GM18499 (cell line): ENCODE measurements around the gene AIMP1.
"Not testable (repeated sequence)": the region's sequence is repeated elsewhere in the genome, so short reads cannot be mapped to it uniquely, and the experiment has no call there.

Experiments used
- ATAC-seq: cut with Tn5 transposase; IDR thresholded peaks from one replicate; pipeline ENCODE4 v1.9.1; 2021; ENCODE audit warnings: moderate number of reproducible peaks; ENCODE audit not compliant: insufficient read depth, unreplicated experiment

The AIMP1 gene

GRCh38 chr4:106306561-106306960 is 9.8 kb upstream of the AIMP1 start:
- ATAC-seq, result no peak

GRCh38 chr4:106312377-106312776 is 4.0 kb upstream of the AIMP1 start:
- no peak for ATAC-seq

GRCh38 chr4:106312997-106313522 is 3.3 kb upstream of the AIMP1 start:
- ATAC-seq, result no peak

GRCh38 chr4:106314960-106315359 is 1.4 kb upstream of the AIMP1 start:
- ATAC-seq, result no peak

GRCh38 chr4:106315476-106315967 is 828 bp upstream of the AIMP1 start:
- peak; percentile 19 for ATAC-seq

GRCh38 chr4:106316773-106317409 is 541 bp downstream of the AIMP1 start:
- no peak for ATAC-seq

- no peak for ATAC-seq
Observed at GRCh38 chr4:106317815-106318214, 1.5 kb downstream of the AIMP1 start.

- ATAC-seq, result no peak
Observed at GRCh38 chr4:106318511-106318910, 2.2 kb downstream of the AIMP1 start.

- ATAC-seq, result no peak
Observed at GRCh38 chr4:106320235-106320634, 3.9 kb downstream of the AIMP1 start.

GRCh38 chr4:106321168-106321567 is 4.8 kb downstream of the AIMP1 start:
- not testable (repeated sequence) for ATAC-seq

- not testable (repeated sequence) for ATAC-seq
Observed at GRCh38 chr4:106321814-106322213, 5.5 kb downstream of the AIMP1 start.

GRCh38 chr4:106323119-106323518 is 6.8 kb downstream of the AIMP1 start:
- ATAC-seq, result no peak

- ATAC-seq, result no peak
Observed at GRCh38 chr4:106325800-106326199, 9.4 kb downstream of the AIMP1 start.

GRCh38 chr4:106329041-106329618 is 12.8 kb downstream of the AIMP1 start:
- no peak for ATAC-seq

- ATAC-seq, result no peak
Observed at GRCh38 chr4:106333186-106333585, 16.8 kb downstream of the AIMP1 start.

GRCh38 chr4:106334741-106335470 is 18.6 kb downstream of the AIMP1 start:
- no peak for ATAC-seq

- no peak for ATAC-seq
Observed at GRCh38 chr4:106336618-106337017, 20.3 kb downstream of the AIMP1 start.

- no peak for ATAC-seq
Observed at GRCh38 chr4:106337916-106338315, 21.6 kb downstream of the AIMP1 start.

- ATAC-seq, result no peak
Observed at GRCh38 chr4:106338671-106339070, 22.3 kb downstream of the AIMP1 start.

GRCh38 chr4:106339431-106339830 is 23.1 kb downstream of the AIMP1 start:
- no peak for ATAC-seq

- no peak for ATAC-seq
Observed at GRCh38 chr4:106340774-106341173, 24.4 kb downstream of the AIMP1 start.
